Pulmonary artery endothelial cell (primary cell): ENCODE measurements around the gene CCDC82. TPM values are rescaled to one million over a fixed set of nuclear protein-coding genes. Genes with fewer than 3 reads are reported as not detected.

Source experiments
- DNase-seq: peaks from one replicate; pipeline ENCODE4 v3.0.0-alpha.2; 2011; ENCODE audit warnings: low read depth, low spot score
- total RNA-seq: library from RNA; depleted of rRNA; stranded (reverse); fragments of >200 nt; gene quantifications from 2 replicates; pipeline ENCODE4 v1.2.3, GENCODE V29; 2014

Gene CCDC82
- total RNA-seq, 1 donor from 2014 or later = 16.2 TPM

DNA sequence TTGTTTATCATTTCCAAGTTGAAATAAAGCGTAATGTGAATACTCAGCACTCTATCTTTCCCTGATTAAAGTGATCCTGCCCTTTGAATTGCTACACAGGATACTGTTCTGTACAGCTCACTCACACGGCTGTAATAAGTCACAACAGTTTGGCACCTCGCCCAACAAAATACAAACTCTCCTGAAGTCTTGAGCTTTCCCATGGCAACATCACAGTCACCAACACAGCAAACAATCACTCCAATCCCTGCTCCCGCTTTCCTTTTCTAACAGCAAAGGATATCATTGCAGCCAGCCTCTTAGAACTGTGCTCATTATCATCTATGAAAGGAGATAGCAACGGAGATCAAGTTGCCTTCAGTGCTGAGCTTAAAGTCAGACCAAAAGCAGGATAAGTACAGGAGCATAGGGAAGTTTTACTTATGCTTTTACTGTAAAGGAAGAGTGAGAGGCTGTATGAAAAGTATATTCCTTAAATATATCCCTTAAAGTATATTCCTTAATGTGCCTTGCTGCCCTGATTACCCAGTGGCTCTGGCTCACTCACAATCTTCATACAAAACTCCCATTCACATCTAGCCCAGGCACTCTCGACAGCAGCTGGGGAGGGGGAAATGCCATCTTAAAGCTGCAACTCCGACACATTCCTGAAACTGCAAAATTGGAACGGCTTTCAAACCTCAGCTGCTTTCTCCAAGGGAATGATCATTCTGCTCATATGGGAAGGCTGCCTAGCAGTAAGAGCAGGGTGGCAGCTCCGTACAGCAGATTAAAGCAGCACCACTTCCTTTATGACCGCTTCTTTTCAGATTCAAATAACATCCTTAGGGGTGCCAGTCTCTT, 82.6 kb downstream of the CCDC82 start:
- DNase-seq = peak; percentile 100

DNA sequence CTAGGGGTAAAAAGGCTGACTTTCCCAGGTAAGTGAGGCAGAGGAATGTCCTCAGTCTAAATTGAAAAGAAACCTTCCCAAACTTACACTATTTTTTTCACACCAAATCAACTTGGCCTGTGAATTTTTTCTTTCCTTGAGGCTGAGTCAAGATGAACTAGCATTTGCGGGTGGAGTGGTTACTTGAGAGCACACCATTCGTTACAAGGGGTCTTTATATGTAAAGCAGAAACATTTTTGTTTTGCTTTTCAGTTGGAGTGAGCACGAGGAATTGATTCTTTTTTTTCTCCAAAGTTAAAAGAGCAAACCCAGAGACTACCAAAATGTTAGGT, 83.1 kb downstream of the CCDC82 start:
- DNase-seq = no peak

DNA sequence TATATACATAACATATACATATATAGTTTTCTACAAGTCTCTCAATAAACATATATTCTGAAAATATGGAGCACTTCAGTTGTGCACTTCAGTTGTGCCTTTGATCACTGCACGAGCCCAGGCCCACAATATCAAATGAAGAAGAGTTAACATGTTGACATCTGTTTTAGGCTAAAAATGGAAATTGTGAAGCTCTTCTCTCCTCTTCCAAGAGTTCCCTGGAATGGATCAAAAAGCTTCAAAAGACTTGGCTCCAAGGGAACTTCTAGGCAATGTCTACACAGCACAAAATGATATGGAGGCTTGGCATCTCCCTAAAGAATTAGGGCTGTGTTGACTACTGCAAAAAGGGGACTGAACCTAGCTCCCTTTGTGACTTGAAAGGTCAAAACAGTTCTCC, 83.6 kb downstream of the CCDC82 start:
- DNase-seq = no peak

DNA sequence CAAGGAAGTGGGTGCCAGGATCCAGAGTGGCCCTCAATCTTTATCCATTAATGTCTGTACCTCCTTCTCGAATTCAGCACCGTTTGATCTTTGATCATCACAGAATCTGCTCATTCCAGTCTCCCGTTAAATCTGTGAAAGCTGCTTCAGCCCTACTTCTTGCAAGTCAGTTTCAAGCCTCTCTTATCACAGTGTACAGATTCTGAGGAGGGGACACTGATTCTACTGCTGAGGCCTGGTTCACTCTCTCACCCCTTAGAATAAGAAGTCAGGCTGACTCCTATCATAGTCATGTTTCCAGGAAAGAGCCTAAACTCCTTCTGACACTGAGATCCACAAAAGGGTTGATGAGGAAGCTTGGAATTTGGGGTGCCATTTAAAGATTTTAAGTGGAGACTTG, 85.7 kb downstream of the CCDC82 start:
- no peak for DNase-seq

DNA sequence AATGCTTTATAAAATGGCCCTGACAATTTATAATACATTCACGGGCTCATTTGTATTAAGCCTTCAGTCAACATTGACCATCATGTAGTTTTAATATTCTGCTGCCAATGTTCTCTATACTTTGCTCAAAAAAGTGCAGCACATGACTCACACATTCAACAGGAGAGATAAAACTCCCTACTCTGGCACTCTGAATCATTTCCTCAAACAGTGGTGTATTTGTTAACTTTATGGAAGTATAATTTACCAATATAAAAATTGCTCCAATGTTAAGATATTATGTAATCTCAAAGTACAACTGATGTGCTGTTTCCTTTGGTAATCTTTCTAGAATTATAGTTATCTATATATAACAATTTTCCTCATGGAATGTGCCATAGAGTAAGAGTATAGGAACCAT, 86.6 kb downstream of the CCDC82 start:
- peak; percentile 77 for DNase-seq

Other genes starting within 250 kb of the CCDC82 start
- gene MAML2, start 46.7 kb downstream of the CCDC82 start, total RNA-seq = 3.5 and 4.7 TPM in 2 replicates
- gene JRKL, start 101 bp upstream of the CCDC82 start, total RNA-seq = 8.2 and 11.2 TPM in 2 replicates